ENCODE results near the gene RBM17.

DNA sequence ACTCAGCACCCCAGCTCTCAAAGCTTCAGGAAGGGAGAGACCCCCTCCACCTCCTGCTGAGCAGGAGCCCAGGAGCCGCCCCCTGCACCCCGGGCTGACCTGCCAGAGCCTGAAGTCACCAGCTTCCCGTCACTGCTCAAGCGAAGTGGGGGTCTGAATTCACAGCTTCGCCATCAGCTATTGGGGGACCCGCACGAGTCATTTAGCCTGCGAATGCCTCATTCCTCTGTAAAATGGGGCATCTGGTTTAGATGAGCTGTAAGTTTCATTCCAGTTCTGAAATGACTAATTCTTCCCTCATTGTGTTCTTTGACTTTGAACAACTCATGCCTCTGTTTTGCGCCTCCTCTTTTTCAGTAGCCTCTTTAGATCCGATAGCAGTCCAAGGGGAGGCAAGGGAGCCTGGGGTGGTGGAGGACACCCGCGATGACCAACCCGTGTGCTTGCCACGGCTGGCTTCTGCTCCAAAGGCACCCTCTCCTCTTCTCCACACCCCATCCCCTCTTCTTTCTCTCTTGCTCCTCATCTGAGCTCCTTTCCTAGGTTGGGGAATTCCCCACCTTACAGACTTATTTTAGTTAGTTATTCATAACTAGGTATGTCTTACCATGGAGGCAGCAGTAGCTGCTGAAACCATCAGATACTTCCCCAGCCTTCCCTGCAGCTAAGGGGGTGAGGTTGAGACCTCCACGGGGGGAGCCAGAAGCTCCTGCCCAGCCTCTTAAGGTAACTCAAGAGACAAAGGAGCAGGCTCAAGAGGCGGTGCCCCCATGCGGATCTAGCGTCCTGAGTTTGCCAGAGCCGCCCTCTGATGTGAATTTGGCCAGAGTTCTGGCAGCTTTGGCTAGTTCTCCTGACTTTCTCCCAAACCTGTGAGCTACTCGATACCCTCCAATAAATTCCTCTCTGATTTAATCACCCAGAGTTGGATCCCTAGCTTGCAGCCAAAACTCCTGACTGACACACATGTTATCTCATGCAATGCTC, 47.7 kb downstream of the RBM17 start:
- TF ChIP-seq, protein P1, sequence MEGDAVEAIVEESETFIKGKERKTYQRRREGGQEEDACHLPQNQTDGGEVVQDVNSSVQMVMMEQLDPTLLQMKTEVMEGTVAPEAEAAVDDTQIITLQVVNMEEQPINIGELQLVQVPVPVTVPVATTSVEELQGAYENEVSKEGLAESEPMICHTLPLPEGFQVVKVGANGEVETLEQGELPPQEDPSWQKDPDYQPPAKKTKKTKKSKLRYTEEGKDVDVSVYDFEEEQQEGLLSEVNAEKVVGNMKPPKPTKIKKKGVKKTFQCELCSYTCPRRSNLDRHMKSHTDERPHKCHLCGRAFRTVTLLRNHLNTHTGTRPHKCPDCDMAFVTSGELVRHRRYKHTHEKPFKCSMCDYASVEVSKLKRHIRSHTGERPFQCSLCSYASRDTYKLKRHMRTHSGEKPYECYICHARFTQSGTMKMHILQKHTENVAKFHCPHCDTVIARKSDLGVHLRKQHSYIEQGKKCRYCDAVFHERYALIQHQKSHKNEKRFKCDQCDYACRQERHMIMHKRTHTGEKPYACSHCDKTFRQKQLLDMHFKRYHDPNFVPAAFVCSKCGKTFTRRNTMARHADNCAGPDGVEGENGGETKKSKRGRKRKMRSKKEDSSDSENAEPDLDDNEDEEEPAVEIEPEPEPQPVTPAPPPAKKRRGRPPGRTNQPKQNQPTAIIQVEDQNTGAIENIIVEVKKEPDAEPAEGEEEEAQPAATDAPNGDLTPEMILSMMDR (IDR thresholded peaks at IDR 0.05; ENCODE audit: borderline replicate concordance, extremely low read depth, low read length, poor library complexity, severe bottlenecking): no peak
- TF ChIP-seq EZH2 (IDR thresholded peaks at IDR 0.05; ENCODE audit: borderline replicate concordance, low read depth, low read length, severe bottlenecking): no peak

Measured in DND-41 (cell line).